Medulla oblongata (tissue), 1 donor: ENCODE results near the gene RPUSD2.
A peak's percentile ranks its signal among the peaks of the same experiment; 100 is the strongest.
"Not testable (repeated sequence)": the region's sequence is repeated elsewhere in the genome, so short reads cannot be mapped to it uniquely, and the experiment has no call there.

Experiments
- DNase-seq: peaks from one replicate; pipeline ENCODE4 v3.0.0-alpha.2; 2015; ENCODE audit errors: extremely low spot score

RPUSD2 gene

GRCh38 chr15:40565333-40566238, 3.5 kb upstream of the RPUSD2 start:
- DNase-seq: no peak

- DNase-seq: peak; percentile 28
Measured at GRCh38 chr15:40567111-40567510, 2.0 kb upstream of the RPUSD2 start.

DNA sequence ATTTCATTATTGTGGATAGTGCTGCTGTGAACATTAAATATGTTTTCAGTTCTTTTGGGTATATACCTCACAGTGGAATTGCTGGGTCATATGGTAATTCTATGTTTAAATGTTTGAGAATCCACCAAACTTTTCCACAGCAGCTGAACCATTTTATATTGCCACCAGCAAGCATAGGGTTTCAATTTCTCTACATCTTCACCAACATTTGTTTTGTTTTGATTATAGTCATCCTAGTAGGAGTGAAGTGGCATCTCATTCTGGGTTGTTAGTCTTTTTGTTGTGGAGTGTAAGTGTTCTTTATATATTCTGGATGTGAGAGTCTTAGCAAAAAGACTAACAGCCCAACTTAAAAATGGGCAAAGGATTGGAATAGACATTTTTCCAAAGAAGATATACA, 6.0 kb downstream of the RPUSD2 start:
- no peak for DNase-seq

GRCh38 chr15:40576914-40577313, 7.8 kb downstream of the RPUSD2 start:
- DNase-seq: not testable (repeated sequence)

GRCh38 chr15:40578892-40579291, 9.8 kb downstream of the RPUSD2 start:
- DNase-seq: no peak

DNA sequence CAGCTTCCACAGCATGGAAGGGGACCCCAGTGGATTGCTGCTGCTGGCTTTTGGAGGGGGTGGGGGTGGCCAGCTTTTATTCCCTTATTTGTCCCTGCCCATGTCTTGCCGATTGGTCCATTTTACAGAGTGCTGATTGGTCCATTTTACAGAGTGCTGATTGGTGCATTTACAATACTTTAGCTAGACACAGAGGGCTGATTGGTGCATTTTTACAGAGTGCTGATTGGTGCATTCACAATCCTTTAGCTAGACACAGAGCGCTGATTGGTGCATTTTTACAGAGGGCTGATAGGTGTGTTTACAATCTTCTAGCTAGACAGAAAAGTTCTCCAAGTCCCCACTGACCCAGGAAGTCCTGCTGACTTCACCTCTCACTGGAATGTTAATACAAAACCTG, 12.7 kb downstream of the RPUSD2 start:
- not testable (repeated sequence) for DNase-seq

DNA sequence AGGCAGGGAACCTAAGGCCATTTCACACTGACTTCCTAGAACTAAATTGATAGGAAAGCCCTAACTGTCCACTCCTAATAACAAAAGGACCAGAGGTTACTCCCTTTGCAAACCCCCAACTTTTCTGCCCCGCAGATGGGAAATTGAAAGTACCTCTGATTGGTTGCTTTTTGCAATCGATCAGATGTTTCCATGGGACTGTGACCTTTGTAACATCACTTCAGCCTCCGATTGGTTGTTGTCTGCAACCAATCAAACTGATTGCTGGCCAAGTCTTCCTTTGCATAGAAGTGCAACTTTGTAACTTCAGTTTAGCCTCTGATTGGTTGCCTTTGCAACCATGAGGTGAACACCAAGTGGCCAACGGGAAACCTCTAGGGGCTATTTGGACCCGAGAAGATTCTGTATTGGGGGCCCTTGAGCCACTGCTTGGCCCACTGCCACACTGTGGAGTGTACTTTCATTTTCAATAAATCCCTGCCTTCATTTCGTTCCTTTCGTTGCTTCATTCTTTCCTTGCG, 13.7 kb downstream of the RPUSD2 start:
- peak; percentile 54 for DNase-seq

DNA sequence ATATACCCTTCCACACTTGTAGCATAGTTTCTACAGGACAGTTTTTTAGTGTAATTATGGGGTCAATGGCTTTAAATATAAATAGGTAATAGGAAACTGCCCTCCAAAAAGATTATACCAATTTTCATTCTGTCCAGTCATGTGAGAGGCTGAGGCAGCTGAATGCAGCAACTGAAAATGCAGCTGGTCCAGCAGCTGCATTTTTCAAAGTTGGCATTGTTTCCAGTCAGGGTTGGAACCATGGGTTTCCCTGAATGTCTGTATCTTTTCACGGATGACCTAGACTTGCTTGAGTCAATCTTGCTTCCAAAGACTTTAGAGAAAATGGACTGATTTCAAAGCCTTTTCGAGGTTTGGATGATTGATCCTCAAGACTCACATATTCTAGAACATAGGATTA, 15.1 kb downstream of the RPUSD2 start:
- peak; percentile 73 for DNase-seq

- no peak for DNase-seq
Measured at GRCh38 chr15:40590667-40591050, 21.6 kb downstream of the RPUSD2 start.

DNA sequence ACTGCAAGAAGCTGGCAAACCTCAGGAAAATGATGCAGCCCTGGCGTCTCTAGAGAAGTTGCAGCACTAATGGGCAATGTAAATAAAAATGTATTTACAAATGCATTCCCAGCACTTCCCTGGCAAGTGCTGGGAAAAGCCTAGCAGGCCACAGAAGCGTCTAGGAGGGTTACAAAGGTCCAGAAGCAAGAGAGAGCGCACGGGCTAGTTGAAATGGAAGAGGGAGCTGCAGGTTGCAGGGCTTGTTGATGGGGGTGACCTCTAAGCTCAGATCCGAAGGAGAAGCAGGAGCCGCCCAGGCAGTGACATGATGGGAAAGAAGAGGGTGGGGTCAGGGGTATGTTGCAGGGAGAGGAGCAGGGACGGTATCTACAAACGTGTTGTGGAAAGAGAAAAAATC, 22.3 kb downstream of the RPUSD2 start:
- DNase-seq: no peak

DNA sequence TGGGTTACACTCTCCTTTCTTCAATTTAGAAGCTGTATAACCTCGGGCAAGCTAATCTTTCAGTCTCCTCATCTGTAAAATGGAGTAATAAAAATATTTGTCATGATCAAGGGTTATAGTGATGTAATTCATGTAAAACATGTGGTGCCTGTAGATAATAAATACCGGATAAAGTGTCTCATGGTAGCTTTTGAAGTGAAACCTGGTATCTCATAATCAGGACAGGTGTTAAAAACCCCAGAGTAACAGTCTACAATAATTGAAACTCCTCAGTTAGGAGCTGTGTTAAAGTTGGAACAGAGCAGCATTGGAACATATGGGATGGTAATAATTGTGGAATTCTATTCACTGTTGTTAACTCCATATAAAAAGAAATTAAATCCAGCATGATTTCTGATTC, 24.1 kb downstream of the RPUSD2 start:
- DNase-seq: no peak

GRCh38 chr15:40593588-40594428, 24.7 kb downstream of the RPUSD2 start, which contains the start of gene KNL1:
TSS of gene KNL1 (plus strand) at chr15:40594249. CDS start at chr15:40602932, 8,683 bp downstream.
- DNase-seq: peak; percentile 98

- DNase-seq: no peak
Measured at GRCh38 chr15:40594429-40594836, 25.3 kb downstream of the RPUSD2 start.

DNA sequence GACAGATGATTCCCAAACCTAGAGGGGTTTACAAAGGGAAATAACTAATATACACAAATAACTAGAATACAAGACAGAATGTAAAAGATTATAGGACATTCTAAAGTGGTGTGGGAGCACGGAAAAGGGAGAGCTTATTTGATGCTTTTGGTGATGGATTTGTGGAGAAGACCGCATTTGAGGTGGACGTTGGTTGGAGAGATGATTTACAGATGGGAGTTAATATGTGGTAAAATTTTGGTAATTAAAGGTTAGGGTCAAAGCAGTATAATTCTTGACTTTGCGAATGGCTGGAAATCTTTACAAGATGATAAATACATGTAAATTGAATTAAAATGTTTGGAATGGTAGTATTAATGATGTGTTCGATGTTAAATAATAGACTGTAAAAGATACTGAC, 26.1 kb downstream of the RPUSD2 start:
- DNase-seq: no peak

DNA sequence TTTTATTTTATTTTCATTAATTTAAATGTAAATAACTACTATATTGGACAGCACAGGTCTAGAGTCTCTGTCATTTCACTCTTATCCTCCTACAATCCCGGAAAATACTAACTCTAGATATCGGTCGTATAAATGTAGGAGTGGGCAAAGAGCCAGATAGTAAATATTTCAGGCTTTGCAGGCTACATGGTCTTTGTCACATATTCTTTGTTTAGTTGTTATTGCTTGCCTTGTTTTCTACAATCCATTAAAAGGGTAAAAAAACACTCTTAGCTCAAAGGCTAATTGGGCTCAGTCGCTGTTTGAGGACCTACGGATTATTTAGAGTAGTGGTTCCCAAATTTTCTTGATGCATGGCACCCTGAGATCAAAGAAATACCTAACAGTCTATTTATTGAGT, 26.7 kb downstream of the RPUSD2 start:
- no peak for DNase-seq

GRCh38 chr15:40597024-40597423, 27.9 kb downstream of the RPUSD2 start:
- DNase-seq: no peak

DNA sequence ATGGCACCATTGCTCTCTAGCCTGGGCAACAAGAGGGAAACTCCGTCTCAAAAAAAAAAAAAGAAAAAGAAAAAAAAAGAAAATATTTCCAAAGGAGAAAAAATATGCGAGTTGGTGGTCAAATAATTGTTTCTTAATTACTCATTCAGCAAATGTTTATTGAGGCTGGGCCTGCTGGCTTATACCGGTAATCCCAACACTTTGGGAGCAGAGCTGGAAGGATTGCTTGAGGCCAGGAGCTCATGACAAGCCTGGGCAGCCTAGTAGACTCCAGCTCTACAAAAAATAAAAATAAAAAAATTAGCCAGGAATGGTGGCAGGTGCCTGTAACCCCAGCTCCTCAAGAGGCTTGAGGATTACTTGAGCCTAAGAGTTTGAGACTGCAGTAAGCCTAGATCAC, 29.0 kb downstream of the RPUSD2 start:
- no peak for DNase-seq

- no peak for DNase-seq
Measured at GRCh38 chr15:40598672-40599071, 29.6 kb downstream of the RPUSD2 start.

DNA sequence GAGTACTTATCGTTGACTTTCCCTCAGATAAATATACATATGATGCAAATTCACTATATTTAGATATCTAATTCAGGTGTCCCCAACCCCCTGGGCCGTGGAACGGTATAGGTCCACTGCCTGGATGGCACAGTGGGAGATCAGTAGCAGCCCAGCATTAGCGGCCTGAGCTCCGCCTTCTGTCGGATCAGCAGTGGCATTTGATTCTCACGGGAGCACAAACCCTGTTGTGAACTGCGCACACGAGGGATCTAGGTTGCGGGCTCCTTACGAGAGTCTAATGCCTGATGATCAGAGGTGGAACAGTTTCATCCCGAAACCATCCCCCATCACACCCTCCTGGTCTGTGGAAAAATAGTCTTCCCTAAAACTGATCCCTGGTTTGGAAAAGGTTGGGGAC, 31.9 kb downstream of the RPUSD2 start:
- DNase-seq: no peak

GRCh38 chr15:40603935-40604334, 34.8 kb downstream of the RPUSD2 start:
- no peak for DNase-seq

DNA sequence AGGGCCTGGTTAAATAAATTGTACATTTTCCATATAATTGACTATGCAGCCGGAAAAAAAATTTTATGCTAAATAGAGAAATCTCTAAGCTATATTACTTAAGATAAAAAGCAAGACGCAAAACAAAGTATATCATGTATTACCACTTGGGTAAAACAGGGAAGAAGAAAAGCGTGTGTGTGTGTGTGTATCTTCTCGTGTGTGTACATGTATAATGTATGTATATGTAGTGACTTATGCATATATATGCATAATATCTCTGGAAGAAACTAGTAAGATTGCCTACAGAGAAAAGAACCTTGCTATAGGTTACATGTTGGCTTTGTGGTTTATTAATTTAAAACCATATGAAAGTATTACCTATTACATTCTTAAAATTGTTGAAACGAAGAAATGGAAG, 44.0 kb downstream of the RPUSD2 start:
- DNase-seq: no peak

DNA sequence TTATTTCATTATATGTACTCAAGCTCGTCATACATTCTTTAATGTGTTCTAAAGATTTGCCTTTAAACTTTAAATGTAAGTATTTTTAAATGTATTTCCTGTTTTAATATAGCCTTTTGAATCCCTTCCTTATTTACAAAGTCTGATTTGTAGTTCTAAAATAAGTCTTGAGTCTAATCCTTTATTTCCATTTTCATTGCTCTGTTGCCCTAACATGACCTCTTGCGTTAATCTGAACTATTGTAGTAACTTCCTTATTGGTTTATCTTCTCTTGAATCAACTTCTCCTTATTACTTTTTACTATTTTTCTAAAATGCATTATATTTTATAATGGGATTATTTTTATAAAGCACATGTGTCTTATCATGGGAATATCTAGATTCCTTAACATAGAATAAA, 48.9 kb downstream of the RPUSD2 start:
- peak; percentile 6 for DNase-seq
